Bone marrow (tissue), 2 donors: ENCODE data around the gene ELMO1.

Experiments
- DNase-seq, 2 donors: peaks; one replicate each; lab custom pipeline; 2025; lab: John Stamatoyannopoulos, UW

ELMO1 gene

GRCh38 chr7:37431413-37431812 lies 17.3 kb downstream of the ELMO1 start:
- DNase-seq: no peak

- no peak for DNase-seq
Observed at GRCh38 chr7:37430640-37431039, 18.0 kb downstream of the ELMO1 start.

- no peak for DNase-seq
Observed at GRCh38 chr7:37430171-37430570, 18.5 kb downstream of the ELMO1 start.

GRCh38 chr7:37429435-37429791 lies 19.3 kb downstream of the ELMO1 start:
- DNase-seq: no peak

- no peak for DNase-seq
Observed at GRCh38 chr7:37428681-37429434, 19.8 kb downstream of the ELMO1 start.

GRCh38 chr7:37427276-37427940 lies 21.3 kb downstream of the ELMO1 start:
- no peak for DNase-seq

- DNase-seq: no peak
Observed at GRCh38 chr7:37425498-37425897, 23.2 kb downstream of the ELMO1 start.

GRCh38 chr7:37424995-37425394 lies 23.7 kb downstream of the ELMO1 start:
- DNase-seq: no peak

- no peak for DNase-seq
Observed at GRCh38 chr7:37424521-37424920, 24.1 kb downstream of the ELMO1 start.

GRCh38 chr7:37421861-37422500 lies 26.7 kb downstream of the ELMO1 start:
- DNase-seq: no peak

GRCh38 chr7:37420946-37421695 lies 27.5 kb downstream of the ELMO1 start:
- DNase-seq: no peak

- DNase-seq: no peak
Observed at GRCh38 chr7:37419496-37419895, 29.2 kb downstream of the ELMO1 start.

GRCh38 chr7:37418381-37418780 lies 30.3 kb downstream of the ELMO1 start:
- DNase-seq: no peak

GRCh38 chr7:37417107-37417474 lies 31.6 kb downstream of the ELMO1 start:
- DNase-seq: no peak

GRCh38 chr7:37416378-37417106 lies 32.1 kb downstream of the ELMO1 start:
- DNase-seq: no peak

- DNase-seq: no peak
Observed at GRCh38 chr7:37415629-37416028, 33.0 kb downstream of the ELMO1 start.

GRCh38 chr7:37414352-37414983 lies 34.2 kb downstream of the ELMO1 start:
- no peak for DNase-seq

- DNase-seq: no peak
Observed at GRCh38 chr7:37411444-37412034, 37.1 kb downstream of the ELMO1 start.

- DNase-seq: no peak
Observed at GRCh38 chr7:37410305-37411229, 38.1 kb downstream of the ELMO1 start.

- no peak for DNase-seq
Observed at GRCh38 chr7:37409461-37409860, 39.2 kb downstream of the ELMO1 start.
